HFF-Myc (cell line): ENCODE results near the gene ADGRD2.

Experiments used
- DNase-seq: peaks from one replicate; pipeline ENCODE4 v3.0.0-alpha.2; 2011; ENCODE audit warnings: low read depth; ENCODE audit errors: extremely low read depth
- H3K4me3 ChIP-seq: replicated peaks from 2 replicates; pipeline ENCODE4 v1.5.1; 2011; ENCODE audit warnings: low read depth, mild to moderate bottlenecking, control low read depth, low read length
- CTCF ChIP-seq: IDR thresholded peaks from 2 replicates; pipeline ENCODE4 v1.5.1; 2012; ENCODE audit warnings: mild to moderate bottlenecking, low read depth, low read length, control low read depth; ENCODE audit errors: missing control alignments

Gene ADGRD2

GRCh38 chr9:124465736-124466135, 15.5 kb downstream of the ADGRD2 start:
- DNase-seq = no peak
- no peak for TF ChIP-seq CTCF
- H3K4me3 ChIP-seq = no peak overlapping the region

- no peak for TF ChIP-seq CTCF
- H3K4me3 ChIP-seq = no peak overlapping the region
- no peak for DNase-seq
Measured at GRCh38 chr9:124467410-124468060, 17.3 kb downstream of the ADGRD2 start.

GRCh38 chr9:124468061-124468740, 17.9 kb downstream of the ADGRD2 start:
- no peak for TF ChIP-seq CTCF
- no peak overlapping the region for H3K4me3 ChIP-seq
- DNase-seq = no peak

GRCh38 chr9:124469011-124469832, 19.0 kb downstream of the ADGRD2 start:
- TF ChIP-seq CTCF = no peak
- no peak overlapping the region for H3K4me3 ChIP-seq
- no peak for DNase-seq

- DNase-seq = no peak
- TF ChIP-seq CTCF = no peak
- no peak overlapping the region for H3K4me3 ChIP-seq
Measured at GRCh38 chr9:124470306-124470705, 20.1 kb downstream of the ADGRD2 start.

- TF ChIP-seq CTCF = no peak
- no peak overlapping the region for H3K4me3 ChIP-seq
Measured at GRCh38 chr9:124470726-124471125, 20.5 kb downstream of the ADGRD2 start.

More at GRCh38 chr9:124470726-124471125, 20.5 kb downstream of the ADGRD2 start:
- DNase-seq = no peak
